Activated gamma-delta T cell treated with Interleukin-2 at 50 U/mL for 16 hours (primary cell): ENCODE data around the gene COX14.

ENCODE experiments used
- DNase-seq: peaks from one replicate; pipeline ENCODE4 v3.0.0-alpha.2; 2020

COX14 gene

GRCh38 chr12:50162230-50162629, 50.2 kb downstream of the COX14 start:
- DNase-seq, result no peak

GRCh38 chr12:50164963-50165362, 52.9 kb downstream of the COX14 start:
- DNase-seq, result no peak

GRCh38 chr12:50166799-50167048, 54.7 kb downstream of the COX14 start:
- DNase-seq, result peak; percentile 31

- peak; percentile 96 for DNase-seq
Observed at GRCh38 chr12:50167049-50167828, 55.2 kb downstream of the COX14 start, which contains the start of gene CERS5. TSS of gene CERS5 (minus strand) at chr12:50167369. CDS start at chr12:50167297, 72 bp downstream.
